Loucy (cell line): ENCODE results near the gene DNAH11.

Experiments
- EZH2phosphoT487 ChIP-seq: fragments of 200-600 bp; IDR thresholded peaks from 2 replicates; pipeline ENCODE4 v1.6.1; 2018; ENCODE audit warnings: antibody characterized with exemption, mild to moderate bottlenecking, moderate library complexity, borderline replicate concordance
- TF ChIP-seq, protein P1 (sequence below): fragments of 200-600 bp; sonication (generic); conservative IDR thresholded peaks from 2 replicates; pipeline ENCODE4 v1.5.1; 2014; ENCODE audit warnings: mild to moderate bottlenecking, antibody characterized with exemption, low read length

DNA sequence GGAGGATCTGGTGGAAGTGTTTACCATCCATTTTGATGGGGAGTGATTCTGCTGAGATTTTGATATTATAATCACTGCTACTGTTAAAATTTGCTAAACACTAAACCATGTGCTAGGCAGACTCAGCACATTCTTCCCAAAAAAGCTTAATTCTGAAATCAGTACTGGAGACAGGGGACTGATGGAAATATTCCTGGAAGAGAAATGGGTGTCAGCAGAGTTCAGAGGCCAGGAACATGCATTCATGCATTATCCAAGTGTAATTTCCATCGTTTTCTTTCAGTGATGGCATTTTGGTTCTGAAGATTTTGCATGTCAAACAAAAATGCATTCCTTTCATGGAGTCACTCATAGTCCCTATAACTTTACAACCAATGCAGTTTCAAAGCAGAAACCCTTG lies 323.9 kb downstream of the DNAH11 start:
- TF ChIP-seq, protein P1, sequence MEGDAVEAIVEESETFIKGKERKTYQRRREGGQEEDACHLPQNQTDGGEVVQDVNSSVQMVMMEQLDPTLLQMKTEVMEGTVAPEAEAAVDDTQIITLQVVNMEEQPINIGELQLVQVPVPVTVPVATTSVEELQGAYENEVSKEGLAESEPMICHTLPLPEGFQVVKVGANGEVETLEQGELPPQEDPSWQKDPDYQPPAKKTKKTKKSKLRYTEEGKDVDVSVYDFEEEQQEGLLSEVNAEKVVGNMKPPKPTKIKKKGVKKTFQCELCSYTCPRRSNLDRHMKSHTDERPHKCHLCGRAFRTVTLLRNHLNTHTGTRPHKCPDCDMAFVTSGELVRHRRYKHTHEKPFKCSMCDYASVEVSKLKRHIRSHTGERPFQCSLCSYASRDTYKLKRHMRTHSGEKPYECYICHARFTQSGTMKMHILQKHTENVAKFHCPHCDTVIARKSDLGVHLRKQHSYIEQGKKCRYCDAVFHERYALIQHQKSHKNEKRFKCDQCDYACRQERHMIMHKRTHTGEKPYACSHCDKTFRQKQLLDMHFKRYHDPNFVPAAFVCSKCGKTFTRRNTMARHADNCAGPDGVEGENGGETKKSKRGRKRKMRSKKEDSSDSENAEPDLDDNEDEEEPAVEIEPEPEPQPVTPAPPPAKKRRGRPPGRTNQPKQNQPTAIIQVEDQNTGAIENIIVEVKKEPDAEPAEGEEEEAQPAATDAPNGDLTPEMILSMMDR, result no peak
- no peak for TF ChIP-seq EZH2phosphoT487
